ENCODE results near the gene IER5. TPM values are rescaled to one million over a fixed set of nuclear protein-coding genes. Genes with fewer than 3 reads are reported as not detected.

Gene IER5
- total RNA-seq, 4 donors from 2014 or later: 21.6 to 40.6 (median 26.5) TPM

GRCh38 chr1:181049378-181049777, 39.1 kb upstream of the IER5 start:
- peaks cover 0 to 78% (median 0%) of the 10 kb centered on the region in 3 donors for H3K36me3 ChIP-seq
- whole genome bisulfite sequencing, 2 donors: 84 to 95% methylated on average over 3 to 4 of the region's 4 CpGs
- H3K4me1 ChIP-seq: peaks cover 2 to 16% (median 10%) of the 10 kb centered on the region in 3 donors
- no peak overlapping the region for H3K27ac ChIP-seq
- DNase-seq: no peak
- H3K9me3 ChIP-seq: no peaks in the 10 kb centered on the region
- no peak overlapping the region for H3K4me3 ChIP-seq
- intact Hi-C loops (cut with DNase I): no loop called here
- H3K27me3 ChIP-seq: no peaks in the 10 kb centered on the region
- TF ChIP-seq CTCF (IDR thresholded peaks at IDR 0.05) (no peak), POLR2A (IDR thresholded peaks at IDR 0.05) (no peak)

- intact Hi-C loops (cut with DNase I): no loop called here
- Histone ChIP-seq H3K9me3 (no peaks in the 10 kb centered on the region), H3K4me1 (peaks cover 0 to under 1% (median 0%) of the 10 kb centered on the region in 3 donors), H3K27me3 (no peaks in the 10 kb centered on the region), H3K4me3 (no peak overlapping the region), H3K27ac (no peak overlapping the region), H3K36me3 (peaks cover 0 to 81% (median 0%) of the 10 kb centered on the region in 3 donors)
- no peak for DNase-seq
- no peak for TF ChIP-seq CTCF (IDR thresholded peaks at IDR 0.05)
- no peak for TF ChIP-seq POLR2A (IDR thresholded peaks at IDR 0.05)
Measured at GRCh38 chr1:181050922-181051321, 37.6 kb upstream of the IER5 start.

GRCh38 chr1:181056560-181056959, 31.9 kb upstream of the IER5 start:
- peaks cover 0 to 11% (median 0%) of the 10 kb centered on the region in 3 donors for H3K9me3 ChIP-seq
- no peak overlapping the region for H3K27ac ChIP-seq
- peaks cover 0 to 9% (median 0%) of the 10 kb centered on the region in 3 donors for H3K4me1 ChIP-seq
- intact Hi-C loops (cut with DNase I): no loop called here
- TF ChIP-seq POLR2A (IDR thresholded peaks at IDR 0.05): no peak
- no peak for TF ChIP-seq CTCF (IDR thresholded peaks at IDR 0.05)
- no peak overlapping the region for H3K4me3 ChIP-seq
- WGBS, 2 donors: 87 to 93% methylated on average over 3 to 5 of the region's 6 CpGs
- no peak for DNase-seq
- no peaks in the 10 kb centered on the region for H3K27me3 ChIP-seq
- peaks cover 0 to 57% (median 0%) of the 10 kb centered on the region in 3 donors for H3K36me3 ChIP-seq

- no peak overlapping the region for H3K4me3 ChIP-seq
- H3K27ac ChIP-seq: no peak overlapping the region
- 23 to 52% methylated on average over 3 of the region's 3 CpGs for WGBS, 2 donors
- H3K9me3 ChIP-seq: peaks cover 0 to 11% (median 0%) of the 10 kb centered on the region in 3 donors
- peaks cover 0 to 53% (median 0%) of the 10 kb centered on the region in 3 donors for H3K36me3 ChIP-seq
- intact Hi-C loops (cut with DNase I): no loop called here
- no peak for TF ChIP-seq POLR2A (IDR thresholded peaks at IDR 0.05)
- TF ChIP-seq CTCF (IDR thresholded peaks at IDR 0.05): no peak
- H3K27me3 ChIP-seq: no peaks in the 10 kb centered on the region
- DNase-seq: no peak
- peaks cover 0 to 9% (median 0%) of the 10 kb centered on the region in 3 donors for H3K4me1 ChIP-seq
Measured at GRCh38 chr1:181057079-181057478, 31.4 kb upstream of the IER5 start.

GRCh38 chr1:181059435-181059834, 29.1 kb upstream of the IER5 start:
- intact Hi-C loops (cut with DNase I): no loop called here
- TF ChIP-seq POLR2A (IDR thresholded peaks at IDR 0.05) (no peak), CTCF (IDR thresholded peaks at IDR 0.05) (no peak)
- no peak for DNase-seq

More at GRCh38 chr1:181059435-181059834, 29.1 kb upstream of the IER5 start:
- H3K36me3 ChIP-seq: peaks cover 0 to 29% (median 0%) of the 10 kb centered on the region in 3 donors
- no peaks in the 10 kb centered on the region for H3K27me3 ChIP-seq
- no peak overlapping the region for H3K27ac ChIP-seq
- H3K4me1 ChIP-seq: peaks cover 0 to 15% (median 0%) of the 10 kb centered on the region in 3 donors
- H3K9me3 ChIP-seq: peaks cover 0 to 11% (median 0%) of the 10 kb centered on the region in 3 donors
- no peak overlapping the region for H3K4me3 ChIP-seq
